Endodermal cell (in vitro differentiated cells): ENCODE measurements around the gene PDE4D. TPM values are rescaled to one million over a fixed set of nuclear protein-coding genes. Genes with fewer than 3 reads are reported as not detected.

Source experiments
- DNase-seq: peaks from one replicate; pipeline ENCODE4 v3.0.0-alpha.2; 2017
- H3K27ac ChIP-seq: 2 replicates; pipeline ENCODE4 v1.5.1; 2013; ENCODE audit warnings: mild to moderate bottlenecking, low read depth, low read length, moderate library complexity
- H3K27me3 ChIP-seq: 2 replicates; pipeline ENCODE4 v1.6.1; 2013; ENCODE audit warnings: mild to moderate bottlenecking, low read length, moderate library complexity; ENCODE audit not compliant: insufficient read depth, control insufficient read depth, poor library complexity, severe bottlenecking
- H3K36me3 ChIP-seq: 2 replicates; pipeline ENCODE4 v1.7.0; 2013; ENCODE audit warnings: mild to moderate bottlenecking, low read length, moderate library complexity; ENCODE audit not compliant: control insufficient read depth, insufficient read depth
- H3K4me1 ChIP-seq: one replicate; pipeline ENCODE4 v1.7.0; 2013; ENCODE audit warnings: low read length; ENCODE audit not compliant: control insufficient read depth, insufficient read depth
- H3K4me3 ChIP-seq: 2 replicates; pipeline ENCODE4 v1.5.1; 2013; ENCODE audit warnings: mild to moderate bottlenecking, low read length, moderate library complexity
- H3K9ac ChIP-seq: 2 replicates; pipeline ENCODE4 v1.6.1; 2013; ENCODE audit warnings: mild to moderate bottlenecking, low read length, moderate library complexity; ENCODE audit not compliant: poor library complexity, severe bottlenecking; ENCODE audit errors: extremely low read depth
- H3K9me3 ChIP-seq: 2 replicates; pipeline ENCODE4 v1.6.1; 2013; ENCODE audit warnings: mild to moderate bottlenecking, low read length, moderate library complexity; ENCODE audit not compliant: control insufficient read depth
- H3K27ac Mint-ChIP-seq: 2 replicates; pipeline ENCODE4 v1.8.0; 2020; ENCODE audit warnings: mixed read lengths
- H3K27me3 Mint-ChIP-seq: 2 replicates; pipeline ENCODE4 v1.8.0; 2021; ENCODE audit warnings: mild to moderate bottlenecking, mixed read lengths; ENCODE audit not compliant: insufficient read depth
- H3K36me3 Mint-ChIP-seq: 2 replicates; pipeline ENCODE4 v1.8.0; 2020; ENCODE audit warnings: low read depth, mixed read lengths
- H3K4me1 Mint-ChIP-seq: 2 replicates; pipeline ENCODE4 v1.8.0; 2020; ENCODE audit warnings: mixed read lengths
- H3K4me3 Mint-ChIP-seq: 2 replicates; pipeline ENCODE4 v1.8.0; 2020; ENCODE audit warnings: mild to moderate bottlenecking, moderate library complexity, mixed read lengths
- H3K9me3 Mint-ChIP-seq: 2 replicates; pipeline ENCODE4 v1.8.0; 2020; ENCODE audit warnings: mild to moderate bottlenecking, mixed read lengths
- CTCF ChIP-seq: fragments of 200-600 bp; sonication (generic); conservative IDR thresholded peaks from 2 replicates; pipeline ENCODE4 v1.5.0; 2021; ENCODE audit warnings: antibody characterized with exemption, mild to moderate bottlenecking
- WGBS, 2 experiments: methylation state at CpG; one replicate each; pipeline versions ENCODE4 v1.1.5 to v1.1.7; 2013; ENCODE audit warnings: missing lambda C conversion rate in 2 of 2, mixed read lengths in 1 of 2; ENCODE audit not compliant: insufficient coverage in 1 of 2, insufficient read length in 1 of 2; 5-methylcytosine and 5-hydroxymethylcytosine counted together
- total RNA-seq, 2 donors: library from RNA; stranded (reverse); fragmentation: NEBNext Ultra II Directional in 1 of 2; extraction: Animal tissue kit (Norgen Biotek cat#: 25700) in 1 of 2; gene quantifications; 2 replicates in 1 of 2; 3 replicates in 1 of 2; pipeline ENCODE4 v1.2.1, GENCODE V29; 2021

Gene PDE4D
- total RNA-seq, 2 donors from 2014 or later: 9.2 to 11.4 TPM

GRCh38 chr5:59174248-59174844, 719.2 kb downstream of the PDE4D start:
- DNase-seq: no peak
- H3K36me3 Mint-ChIP-seq: no peaks in the 10 kb centered on the region
- H3K27me3 Mint-ChIP-seq: no peaks in the 10 kb centered on the region
- Histone ChIP-seq H3K4me3 (no peak overlapping the region), H3K4me1 (no peaks in the 10 kb centered on the region), H3K27me3 (no peaks in the 10 kb centered on the region), H3K27ac (no peak overlapping the region), H3K9me3 (no peaks in the 10 kb centered on the region), H3K36me3 (no peaks in the 10 kb centered on the region), H3K9ac (no peak overlapping the region)
- no peaks in the 10 kb centered on the region for H3K4me1 Mint-ChIP-seq
- peak; percentile 96 for TF ChIP-seq CTCF
- no peak overlapping the region for H3K4me3 Mint-ChIP-seq
- H3K9me3 Mint-ChIP-seq: no peaks in the 10 kb centered on the region
- 48% methylated on average over 3 of the region's 5 CpGs; no CpG with 5 or more reads in 1 of the 2 experiments for WGBS, 2 experiments
- no peak overlapping the region for H3K27ac Mint-ChIP-seq

DNA sequence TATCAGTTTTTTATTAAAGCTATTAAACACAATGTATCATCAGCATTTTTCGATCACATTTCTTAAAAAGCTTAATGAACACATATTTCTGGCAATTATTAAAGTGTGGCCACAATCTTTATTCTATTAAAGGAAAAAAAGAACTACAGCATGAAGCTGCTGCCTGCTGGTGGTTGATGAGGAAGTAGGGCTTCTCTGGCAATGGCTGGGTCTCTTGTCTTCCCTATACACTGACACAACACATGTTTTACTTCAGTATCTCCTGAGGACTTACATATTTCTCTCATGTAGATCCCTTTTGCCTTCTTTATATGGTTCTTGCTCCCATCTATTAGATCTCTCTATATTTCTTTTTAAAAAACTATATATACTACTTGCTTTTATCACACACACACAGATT, 719.9 kb downstream of the PDE4D start:
- Mint-ChIP-seq H3K36me3 (no peaks in the 10 kb centered on the region), H3K4me3 (no peak overlapping the region), H3K27me3 (no peaks in the 10 kb centered on the region), H3K27ac (no peak overlapping the region), H3K9me3 (no peaks in the 10 kb centered on the region), H3K4me1 (no peaks in the 10 kb centered on the region)
- Histone ChIP-seq H3K4me3 (no peak overlapping the region), H3K36me3 (no peaks in the 10 kb centered on the region), H3K9ac (no peak overlapping the region), H3K4me1 (no peaks in the 10 kb centered on the region), H3K27me3 (no peaks in the 10 kb centered on the region), H3K9me3 (no peaks in the 10 kb centered on the region), H3K27ac (no peak overlapping the region)
- WGBS, 2 experiments: 100% methylated on average over 1 of the region's 1 CpG; no CpG with 5 or more reads in 1 of the 2 experiments
- DNase-seq: no peak
- TF ChIP-seq CTCF: no peak

DNA sequence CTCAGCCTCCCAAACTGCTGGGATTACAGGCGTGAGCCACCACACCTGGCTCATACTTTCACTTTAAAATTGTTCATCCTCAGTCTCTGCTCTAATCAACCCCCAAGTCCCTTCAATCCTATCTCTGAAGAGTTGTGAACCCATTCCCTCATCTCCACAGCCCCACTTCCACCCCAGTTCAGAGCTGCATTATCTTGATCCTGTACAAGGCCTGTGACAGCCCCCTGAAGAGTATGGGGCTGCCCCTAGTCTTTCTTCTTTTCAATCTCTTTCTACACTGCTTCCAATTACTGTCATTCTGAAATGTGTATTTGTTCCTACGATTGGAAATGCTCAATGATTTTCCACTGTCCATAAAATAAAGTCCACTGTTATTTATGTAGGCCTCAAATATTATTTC, 722.4 kb downstream of the PDE4D start:
- H3K36me3 ChIP-seq: no peaks in the 10 kb centered on the region
- no peaks in the 10 kb centered on the region for H3K9me3 ChIP-seq
- Mint-ChIP-seq H3K4me3 (no peak overlapping the region), H3K4me1 (no peaks in the 10 kb centered on the region), H3K27me3 (no peaks in the 10 kb centered on the region), H3K9me3 (no peaks in the 10 kb centered on the region), H3K36me3 (no peaks in the 10 kb centered on the region), H3K27ac (no peak overlapping the region)
- 75 to 96% methylated on average over 1 to 2 of the region's 2 CpGs for WGBS, 2 experiments
- H3K4me1 ChIP-seq: no peaks in the 10 kb centered on the region
- no peak overlapping the region for H3K4me3 ChIP-seq
- no peaks in the 10 kb centered on the region for H3K27me3 ChIP-seq
- DNase-seq: no peak
- no peak overlapping the region for H3K27ac ChIP-seq
- no peak for TF ChIP-seq CTCF
- H3K9ac ChIP-seq: no peak overlapping the region
